GM21390 (cell line): ENCODE results near the gene CEPT1.

ENCODE experiments used
- ATAC-seq: cut with Tn5 transposase; IDR thresholded peaks from one replicate; pipeline ENCODE4 v1.9.1; 2021; ENCODE audit not compliant: unreplicated experiment

Gene CEPT1

GRCh38 chr1:111145963-111146768, 6.1 kb downstream of the CEPT1 start:
- no peak for ATAC-seq

DNA sequence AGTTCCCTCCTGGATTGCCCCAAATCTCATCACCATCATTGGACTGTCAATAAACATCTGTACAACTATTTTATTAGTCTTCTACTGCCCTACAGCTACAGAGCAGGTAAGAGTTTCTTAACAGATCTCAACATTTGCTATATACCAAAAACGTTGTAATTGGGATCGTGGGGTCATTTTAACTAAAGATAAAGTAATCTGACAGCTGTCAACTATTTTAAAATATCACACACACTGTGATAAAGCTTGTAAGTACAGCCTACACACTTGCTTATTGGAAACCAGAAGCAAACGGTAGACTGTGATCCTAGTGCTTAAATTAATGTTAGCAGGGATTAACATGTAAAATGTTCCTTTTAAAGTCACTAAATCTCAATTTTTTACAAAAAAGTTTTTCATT, 7.9 kb downstream of the CEPT1 start:
- no peak for ATAC-seq

DNA sequence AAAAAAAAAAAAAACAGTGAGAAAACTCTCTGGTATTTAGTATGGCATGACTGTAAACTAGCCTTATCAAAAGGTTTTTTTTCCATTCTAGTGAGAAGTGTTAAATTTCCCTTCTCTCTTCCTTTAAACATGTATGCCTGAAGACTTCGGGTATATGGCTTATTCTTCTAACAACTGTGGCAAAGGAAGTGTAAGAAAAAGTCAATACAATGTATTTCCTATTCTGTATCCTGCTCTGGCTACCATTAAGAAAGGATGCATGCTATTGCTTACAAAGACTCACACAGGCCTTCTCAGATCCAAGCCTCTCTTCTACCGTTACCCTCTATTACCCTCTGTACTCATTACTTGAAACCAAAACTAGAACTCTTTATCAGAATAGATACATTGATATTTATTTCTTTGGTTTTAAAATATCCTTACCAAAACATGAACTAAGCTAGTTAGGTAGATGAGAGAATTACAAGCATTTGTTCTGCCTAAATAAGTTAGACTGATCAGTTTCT, 8.4 kb downstream of the CEPT1 start:
- peak; percentile 82 for ATAC-seq

DNA sequence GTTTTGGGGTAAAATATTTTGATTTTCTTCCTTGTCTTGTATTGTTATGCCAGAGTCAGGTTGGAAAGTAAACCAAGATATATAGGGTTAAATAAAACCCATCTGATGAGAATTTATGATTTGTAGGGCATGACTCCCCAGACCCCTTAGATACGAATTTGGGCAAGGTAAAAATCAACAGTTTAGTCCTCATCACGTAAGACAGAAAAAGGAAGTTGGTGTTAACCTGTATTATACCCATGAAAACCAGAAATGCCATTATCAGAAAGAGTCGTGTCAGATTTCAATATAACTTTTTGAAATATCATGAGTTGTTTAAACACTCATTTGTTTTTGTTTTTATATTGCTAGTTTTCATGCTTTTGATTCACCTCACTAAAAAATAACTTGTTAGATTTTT, 11.8 kb downstream of the CEPT1 start:
- ATAC-seq: no peak

DNA sequence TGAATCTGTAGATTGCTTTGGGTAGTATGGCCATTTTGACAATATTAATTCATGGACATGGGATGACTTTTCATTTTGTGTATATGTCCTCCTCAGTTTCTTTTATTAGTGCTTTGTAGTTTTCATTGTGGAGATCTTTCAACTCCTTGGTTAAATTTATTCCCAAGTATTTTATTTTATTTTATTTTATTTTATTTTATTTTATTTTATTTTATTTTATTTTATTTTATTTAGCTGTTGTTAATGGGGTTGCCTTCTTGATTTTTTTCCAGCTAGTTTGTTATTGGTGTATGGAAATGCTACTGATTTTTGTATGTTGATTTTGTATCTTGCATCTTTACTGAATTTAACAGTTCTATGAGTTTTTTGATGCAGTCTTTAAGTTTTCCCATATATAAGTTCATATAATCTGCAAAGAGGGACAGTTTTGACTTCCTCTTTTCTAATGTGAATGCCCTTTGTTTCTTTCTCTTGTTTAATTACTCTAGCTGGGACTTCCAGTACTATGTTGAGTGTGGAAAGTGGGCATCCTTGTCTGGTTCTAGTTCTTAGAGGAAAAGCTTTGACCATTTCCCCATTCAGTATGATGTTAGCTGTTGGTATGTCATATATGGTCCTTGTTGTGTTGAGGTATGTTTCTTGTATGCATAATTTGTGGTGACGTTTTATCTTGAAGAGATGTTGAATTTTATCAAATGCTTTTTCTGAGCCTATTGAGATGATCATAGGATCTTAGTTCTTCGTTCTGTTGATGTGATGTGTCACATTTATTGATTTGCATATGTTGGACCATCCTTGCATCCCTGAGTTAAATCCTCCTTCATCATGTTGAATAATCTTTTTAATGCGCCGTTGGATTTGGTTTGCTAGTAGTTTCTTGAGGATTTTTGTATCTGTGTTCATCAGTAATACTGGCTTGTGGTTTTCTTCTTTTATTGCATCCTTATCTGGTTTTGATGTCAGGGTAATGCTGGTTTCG, 14.3 kb downstream of the CEPT1 start:
- no peak for ATAC-seq

DNA sequence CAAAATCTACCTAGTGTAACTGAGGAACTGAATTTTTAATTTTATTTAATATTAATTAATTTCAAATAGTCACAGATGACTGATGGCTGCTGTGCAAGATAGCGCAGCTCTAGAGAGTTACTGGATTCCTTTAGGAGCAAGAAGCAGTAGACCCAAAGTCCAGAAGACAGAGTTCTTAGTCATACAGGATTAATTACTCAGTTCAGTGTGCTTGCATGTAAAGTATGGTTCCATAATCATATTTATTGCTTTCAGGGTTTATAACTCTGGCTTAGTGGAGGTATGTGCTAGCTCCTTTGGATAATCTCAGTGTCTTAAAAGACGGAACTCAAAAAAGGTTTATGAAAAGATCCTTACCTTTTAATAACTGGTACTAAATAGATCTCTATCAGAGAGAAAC, 17.4 kb downstream of the CEPT1 start:
- ATAC-seq: no peak

DNA sequence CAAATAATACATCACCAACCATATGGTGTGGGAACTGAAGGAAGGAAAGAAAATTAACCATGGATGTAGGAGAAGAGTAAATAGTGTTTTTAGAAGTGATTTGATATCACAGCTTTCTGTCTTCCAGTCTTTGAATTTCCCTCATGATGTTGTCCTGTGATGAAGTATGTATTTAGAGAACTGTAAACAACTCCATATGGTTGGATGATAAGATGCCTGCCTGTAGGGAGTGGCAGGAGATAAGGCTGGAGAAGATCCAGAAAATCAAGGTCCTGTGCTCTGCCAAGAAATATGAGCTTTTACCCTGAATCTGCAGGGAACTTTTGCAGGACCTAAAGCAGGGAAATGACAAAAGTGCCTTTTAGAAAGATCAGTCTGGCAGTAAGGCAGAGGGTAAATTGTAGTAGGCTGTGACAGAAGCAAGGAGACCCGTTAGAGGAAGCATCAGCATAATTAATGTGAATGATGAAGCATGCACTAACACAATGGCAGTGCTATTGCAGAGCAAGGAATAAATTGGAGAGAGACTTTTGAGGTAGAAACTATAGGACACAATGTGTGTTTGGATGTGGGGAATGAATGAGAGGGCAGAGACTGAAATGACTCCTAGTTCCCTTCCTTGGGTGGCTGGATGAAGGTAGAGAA, 21.9 kb downstream of the CEPT1 start:
- no peak for ATAC-seq

DNA sequence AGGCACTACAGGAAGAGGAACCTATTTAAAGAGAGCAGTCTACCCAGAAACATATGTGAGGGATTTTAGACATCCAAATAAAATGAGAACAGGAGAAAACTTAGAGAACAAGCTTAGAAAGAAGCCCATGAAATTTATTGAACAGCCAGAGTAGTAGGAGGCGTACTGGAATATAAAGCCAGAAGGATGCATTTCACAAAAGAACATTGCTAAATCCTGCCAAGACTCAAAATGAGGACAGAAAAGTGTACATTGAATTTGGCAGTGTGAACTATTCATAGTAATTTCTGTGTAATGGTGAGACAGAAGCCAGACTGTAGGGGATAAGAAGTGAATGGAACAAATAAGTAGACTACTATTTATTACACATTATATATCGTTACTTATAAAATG, 22.5 kb downstream of the CEPT1 start:
- ATAC-seq: no peak

DNA sequence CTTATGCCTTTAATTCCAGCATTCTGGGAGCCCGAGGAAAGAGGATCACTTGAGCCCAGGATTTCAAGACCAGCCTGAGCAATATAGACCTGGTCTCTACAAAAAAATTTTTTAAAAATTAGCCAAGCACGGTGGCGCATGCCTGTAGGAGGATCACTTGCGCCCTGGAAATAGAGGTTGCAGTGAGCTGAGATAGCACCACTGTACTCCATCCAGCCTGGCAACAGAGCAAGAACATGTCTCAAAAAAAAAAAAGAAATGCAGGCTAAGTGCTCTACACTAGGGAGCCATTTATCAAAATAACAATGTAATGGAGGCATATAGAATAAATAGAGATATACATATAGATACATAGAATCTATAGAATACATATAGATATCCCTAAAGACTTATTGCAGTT, 23.3 kb downstream of the CEPT1 start:
- ATAC-seq: no peak

GRCh38 chr1:111164151-111164550, 24.1 kb downstream of the CEPT1 start:
- ATAC-seq: no peak

DNA sequence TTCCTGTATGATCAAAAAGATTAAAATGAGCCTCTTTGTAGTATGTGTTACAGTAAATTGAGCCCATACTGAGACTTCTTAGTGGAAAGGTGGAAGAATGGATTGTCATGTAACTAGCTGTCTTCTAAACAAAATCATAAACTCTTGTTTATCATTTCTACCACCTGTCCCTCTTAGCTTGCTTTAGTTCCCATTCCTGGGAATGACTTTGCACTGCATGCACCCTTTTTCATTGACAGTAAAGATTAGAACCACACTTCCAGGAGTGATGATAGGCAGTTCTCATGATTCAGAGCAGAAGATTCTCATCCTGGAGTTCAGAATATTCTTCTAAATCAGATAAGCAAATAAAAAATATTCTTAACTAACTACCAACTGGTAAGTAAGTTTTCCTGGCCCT, 32.4 kb downstream of the CEPT1 start:
- ATAC-seq: no peak

DNA sequence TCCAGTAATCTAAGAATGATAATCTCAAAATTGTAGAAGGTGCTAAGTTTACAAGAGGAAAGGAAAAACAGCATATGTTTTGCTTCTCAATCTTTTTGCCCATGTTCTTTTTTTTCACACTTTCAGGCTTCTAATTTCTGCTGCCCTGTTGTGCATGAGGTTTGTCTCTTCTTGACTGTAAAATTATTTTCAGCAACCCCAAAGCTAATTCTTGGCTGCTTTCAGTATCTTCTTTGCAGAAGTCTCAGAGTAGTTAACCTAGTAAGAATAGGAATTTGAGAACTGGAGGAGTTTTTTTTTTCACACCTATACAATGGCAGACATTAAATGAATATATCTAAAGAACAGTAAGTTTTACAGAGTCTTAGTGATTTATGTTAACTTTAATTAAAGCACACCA, 34.0 kb downstream of the CEPT1 start:
- no peak for ATAC-seq

DNA sequence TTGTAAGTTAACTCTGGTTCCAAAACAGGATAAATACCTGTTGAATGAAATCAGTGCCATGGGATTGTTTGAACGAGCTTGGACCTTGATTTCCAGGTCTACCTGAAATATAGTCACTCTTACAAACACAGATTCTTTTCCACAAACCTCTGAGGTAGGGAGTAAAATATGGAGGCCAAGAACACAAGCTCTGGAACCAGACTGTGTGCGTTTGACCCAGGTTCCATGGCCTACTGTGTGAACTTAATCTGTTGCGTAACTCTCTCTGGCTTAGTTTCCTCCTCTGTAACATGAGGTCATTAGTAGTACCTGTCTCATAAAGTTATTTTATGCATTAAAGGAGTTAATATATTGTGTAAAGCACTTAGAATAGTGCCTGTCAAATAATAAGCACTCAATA, 35.3 kb downstream of the CEPT1 start:
- no peak for ATAC-seq

- ATAC-seq: peak; percentile 63
Measured at GRCh38 chr1:111176678-111177077, 36.7 kb downstream of the CEPT1 start.

- ATAC-seq: no peak
Measured at GRCh38 chr1:111179968-111180533, 40.0 kb downstream of the CEPT1 start.

GRCh38 chr1:111182052-111182451, 42.0 kb downstream of the CEPT1 start:
- no peak for ATAC-seq

DNA sequence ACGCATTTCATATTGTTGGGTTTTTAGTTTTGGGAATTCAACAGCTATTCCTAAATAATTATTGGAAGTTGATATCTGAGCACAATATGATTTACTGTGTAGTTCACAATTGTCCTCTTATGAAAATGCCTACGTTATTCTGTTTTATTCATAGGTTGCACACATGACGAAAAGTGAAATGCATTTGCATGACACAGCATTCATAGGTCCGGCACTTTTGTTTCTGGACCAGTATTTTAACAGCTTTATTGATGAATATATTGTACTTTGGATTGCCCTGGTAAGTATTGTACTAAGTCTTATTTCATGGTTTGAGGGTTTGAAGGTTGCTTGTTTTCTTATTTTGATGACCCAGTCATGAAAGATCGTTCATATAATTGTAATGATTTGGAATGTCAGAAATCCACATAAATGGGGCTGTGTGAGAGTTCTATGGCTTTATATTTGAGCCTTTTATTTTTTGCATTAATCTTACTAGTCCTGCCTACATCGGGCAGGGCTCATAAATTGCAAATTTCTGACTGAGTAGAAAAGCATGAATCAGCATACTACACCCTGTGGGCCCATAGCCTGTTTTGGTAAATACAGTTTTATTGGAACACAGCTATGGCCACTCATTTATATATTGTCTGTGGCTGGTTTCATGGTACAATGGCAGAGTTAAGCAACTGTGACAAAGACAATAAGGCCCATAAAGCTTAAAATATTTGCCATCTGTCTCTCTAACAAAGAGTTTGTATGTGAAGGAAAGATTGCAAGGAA, 43.5 kb downstream of the CEPT1 start:
- ATAC-seq: no peak

GRCh38 chr1:111184663-111185062, 44.6 kb downstream of the CEPT1 start:
- ATAC-seq: no peak

DNA sequence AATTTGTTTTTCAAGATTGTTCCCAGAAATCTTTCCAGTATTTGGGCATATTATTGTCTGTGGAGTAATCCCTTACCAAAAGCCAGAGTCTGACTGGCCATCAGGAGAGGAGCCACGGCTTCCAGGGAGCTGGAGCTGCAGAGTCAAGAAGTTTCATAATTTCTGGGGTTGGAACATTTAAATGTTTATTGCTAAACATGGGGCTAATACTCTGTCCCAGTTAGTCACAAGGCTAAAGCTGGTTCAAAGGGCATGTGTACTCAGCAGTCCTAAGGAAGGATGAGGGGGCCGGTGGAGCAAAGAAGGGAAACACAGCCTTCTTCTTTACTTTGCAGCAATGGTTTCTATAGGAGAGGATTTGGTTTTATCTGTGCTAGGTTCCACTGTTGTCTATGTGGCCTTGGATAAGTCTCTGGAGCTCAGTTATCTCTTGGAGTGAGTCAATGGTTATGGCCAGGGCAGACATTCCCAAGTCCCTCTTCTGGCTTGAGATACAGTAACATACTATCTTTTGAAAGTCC, 51.0 kb downstream of the CEPT1 start:
- ATAC-seq: no peak

DNA sequence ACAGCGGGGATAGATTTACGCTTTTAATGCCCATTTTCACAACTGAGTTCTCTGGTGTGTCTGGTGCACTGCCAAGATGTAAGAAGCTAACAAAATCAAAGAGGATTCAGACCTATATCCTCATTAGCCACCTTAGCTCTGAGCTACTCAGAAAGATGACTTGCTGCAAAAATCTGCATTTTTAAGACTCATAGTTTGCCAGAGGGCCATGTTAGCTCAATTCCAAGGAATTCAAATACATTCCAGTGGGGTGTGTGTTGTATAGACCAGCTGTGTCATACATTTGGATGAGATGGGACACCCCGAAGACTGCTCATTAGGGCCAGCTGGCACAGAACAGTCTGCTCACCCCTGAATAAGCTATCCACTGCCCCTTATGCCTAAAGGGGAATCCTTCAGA, 51.5 kb downstream of the CEPT1 start:
- ATAC-seq: no peak
